Activated T-helper 17 cell treated with anti-CD3 and anti-CD28 coated beads, Interleukin-2, amount 50 U/mL, for 72 hours (primary cell): ENCODE results near the gene PTPRN2. TPM values are rescaled to one million over a fixed set of nuclear protein-coding genes. Genes with fewer than 3 reads are reported as not detected.
"Not testable (repeated sequence)": the region's sequence is repeated elsewhere in the genome, so short reads cannot be mapped to it uniquely, and the experiment has no call there.

Experiments
- ATAC-seq: fragments of 150-1000 bp; cut with Tn5 transposase; replicated peaks from 2 replicates; pipeline ENCODE4 v1.10.0; 2021; ENCODE audit warnings: mild to moderate bottlenecking, moderate library complexity
- H3K27ac Mint-ChIP-seq: one replicate; pipeline ENCODE4 v1.8.0; 2022; ENCODE audit warnings: mixed read lengths
- H3K27me3 Mint-ChIP-seq: one replicate; pipeline ENCODE4 v1.8.0; 2022; ENCODE audit warnings: mixed read lengths
- H3K36me3 Mint-ChIP-seq: one replicate; pipeline ENCODE4 v1.8.0; 2022; ENCODE audit warnings: low read depth, mild to moderate bottlenecking, mixed read lengths
- H3K4me1 Mint-ChIP-seq: one replicate; pipeline ENCODE4 v1.8.0; 2022; ENCODE audit warnings: mixed read lengths
- H3K4me3 Mint-ChIP-seq: one replicate; pipeline ENCODE4 v1.8.0; 2022; ENCODE audit warnings: mild to moderate bottlenecking, mixed read lengths
- H3K9me3 Mint-ChIP-seq: one replicate; pipeline ENCODE4 v1.8.0; 2022; ENCODE audit warnings: mixed read lengths
- total RNA-seq, 2 donors: library from RNA; stranded (reverse); gene quantifications; one replicate each; pipeline ENCODE4 v1.2.3, GENCODE V29; 2022

PTPRN2 gene
- total RNA-seq, 2 donors from 2014 or later: 0.48 to 1.4 TPM

GRCh38 chr7:157666530-157667040, 921.0 kb downstream of the PTPRN2 start:
- H3K27me3 Mint-ChIP-seq: peaks cover 3% of the 10 kb centered on the region
- no peak overlapping the region for H3K27ac Mint-ChIP-seq
- ATAC-seq: no peak
- H3K9me3 Mint-ChIP-seq: no peaks in the 10 kb centered on the region
- H3K4me3 Mint-ChIP-seq: no peak overlapping the region
- no peaks in the 10 kb centered on the region for H3K4me1 Mint-ChIP-seq
- no peaks in the 10 kb centered on the region for H3K36me3 Mint-ChIP-seq

- H3K27me3 Mint-ChIP-seq, H3K9me3 Mint-ChIP-seq, H3K4me1 Mint-ChIP-seq, H3K36me3 Mint-ChIP-seq, H3K27ac Mint-ChIP-seq, H3K4me3 Mint-ChIP-seq, ATAC-seq: not testable (repeated sequence)
Observed at GRCh38 chr7:157665634-157665988, 922.0 kb downstream of the PTPRN2 start.

GRCh38 chr7:157664871-157665633, 922.6 kb downstream of the PTPRN2 start:
- no peak for ATAC-seq
- H3K27me3 Mint-ChIP-seq: no peaks in the 10 kb centered on the region
- no peak overlapping the region for H3K4me3 Mint-ChIP-seq
- H3K4me1 Mint-ChIP-seq: peaks cover 4% of the 10 kb centered on the region
- H3K36me3 Mint-ChIP-seq: no peaks in the 10 kb centered on the region
- no peak overlapping the region for H3K27ac Mint-ChIP-seq
- H3K9me3 Mint-ChIP-seq: no peaks in the 10 kb centered on the region

GRCh38 chr7:157664034-157664433, 923.6 kb downstream of the PTPRN2 start:
- Mint-ChIP-seq H3K27ac (no peak overlapping the region), H3K27me3 (no peaks in the 10 kb centered on the region), H3K4me3 (no peak overlapping the region), H3K4me1 (peaks cover 7% of the 10 kb centered on the region), H3K9me3 (no peaks in the 10 kb centered on the region), H3K36me3 (no peaks in the 10 kb centered on the region)
- no peak for ATAC-seq

GRCh38 chr7:157662981-157663716, 924.5 kb downstream of the PTPRN2 start:
- no peak overlapping the region for H3K27ac Mint-ChIP-seq
- H3K4me1 Mint-ChIP-seq: peaks cover 7% of the 10 kb centered on the region
- H3K27me3 Mint-ChIP-seq: no peaks in the 10 kb centered on the region

GRCh38 chr7:157662110-157662791, 925.4 kb downstream of the PTPRN2 start:
- Mint-ChIP-seq H3K27me3 (no peaks in the 10 kb centered on the region), H3K4me3 (no peak overlapping the region), H3K9me3 (no peaks in the 10 kb centered on the region), H3K4me1 (peaks cover 7% of the 10 kb centered on the region), H3K36me3 (no peaks in the 10 kb centered on the region), H3K27ac (no peak overlapping the region)
- ATAC-seq: no peak

More at GRCh38 chr7:157662981-157663716, 924.5 kb downstream of the PTPRN2 start:
- H3K36me3 Mint-ChIP-seq: no peaks in the 10 kb centered on the region
- no peak for ATAC-seq
- H3K9me3 Mint-ChIP-seq: no peaks in the 10 kb centered on the region
- H3K4me3 Mint-ChIP-seq: no peak overlapping the region

- ATAC-seq: no peak
- peaks cover 7% of the 10 kb centered on the region for H3K4me1 Mint-ChIP-seq
- H3K27ac Mint-ChIP-seq: no peak overlapping the region
- no peaks in the 10 kb centered on the region for H3K9me3 Mint-ChIP-seq
- H3K36me3 Mint-ChIP-seq: no peaks in the 10 kb centered on the region
- no peak overlapping the region for H3K4me3 Mint-ChIP-seq
- H3K27me3 Mint-ChIP-seq: no peaks in the 10 kb centered on the region
Observed at GRCh38 chr7:157661611-157661975, 926.0 kb downstream of the PTPRN2 start.

GRCh38 chr7:157660971-157661610, 926.5 kb downstream of the PTPRN2 start:
- H3K27me3 Mint-ChIP-seq: no peaks in the 10 kb centered on the region
- no peaks in the 10 kb centered on the region for H3K9me3 Mint-ChIP-seq
- H3K4me3 Mint-ChIP-seq: no peak overlapping the region
- H3K27ac Mint-ChIP-seq: no peak overlapping the region
- no peaks in the 10 kb centered on the region for H3K36me3 Mint-ChIP-seq
- no peak for ATAC-seq
- peaks cover 7% of the 10 kb centered on the region for H3K4me1 Mint-ChIP-seq

- H3K4me1 Mint-ChIP-seq: peaks cover 7% of the 10 kb centered on the region
- no peak for ATAC-seq
- H3K36me3 Mint-ChIP-seq: no peaks in the 10 kb centered on the region
- H3K9me3 Mint-ChIP-seq: no peaks in the 10 kb centered on the region
- H3K27me3 Mint-ChIP-seq: no peaks in the 10 kb centered on the region
- no peak overlapping the region for H3K27ac Mint-ChIP-seq
- no peak overlapping the region for H3K4me3 Mint-ChIP-seq
Observed at GRCh38 chr7:157658851-157659412, 928.7 kb downstream of the PTPRN2 start.

GRCh38 chr7:157657741-157658740, 929.6 kb downstream of the PTPRN2 start:
- ATAC-seq: no peak
- no peaks in the 10 kb centered on the region for H3K9me3 Mint-ChIP-seq
- H3K36me3 Mint-ChIP-seq: no peaks in the 10 kb centered on the region
- H3K4me3 Mint-ChIP-seq: no peak overlapping the region
- no peaks in the 10 kb centered on the region for H3K27me3 Mint-ChIP-seq
- H3K4me1 Mint-ChIP-seq: peaks cover 7% of the 10 kb centered on the region
- H3K27ac Mint-ChIP-seq: no peak overlapping the region

- no peaks in the 10 kb centered on the region for H3K27me3 Mint-ChIP-seq
- no peak overlapping the region for H3K27ac Mint-ChIP-seq
- H3K36me3 Mint-ChIP-seq: no peaks in the 10 kb centered on the region
- H3K4me1 Mint-ChIP-seq: peaks cover 7% of the 10 kb centered on the region
- no peaks in the 10 kb centered on the region for H3K9me3 Mint-ChIP-seq
- no peak overlapping the region for H3K4me3 Mint-ChIP-seq
- ATAC-seq: no peak
Observed at GRCh38 chr7:157656195-157656769, 931.3 kb downstream of the PTPRN2 start.

GRCh38 chr7:157654350-157654749, 933.3 kb downstream of the PTPRN2 start:
- H3K9me3 Mint-ChIP-seq: no peaks in the 10 kb centered on the region
- no peak for ATAC-seq
- no peaks in the 10 kb centered on the region for H3K36me3 Mint-ChIP-seq
- no peak overlapping the region for H3K27ac Mint-ChIP-seq
- no peaks in the 10 kb centered on the region for H3K27me3 Mint-ChIP-seq
- H3K4me3 Mint-ChIP-seq: no peak overlapping the region
- H3K4me1 Mint-ChIP-seq: no peaks in the 10 kb centered on the region

- no peaks in the 10 kb centered on the region for H3K27me3 Mint-ChIP-seq
- H3K27ac Mint-ChIP-seq: no peak overlapping the region
- ATAC-seq: no peak
- H3K4me1 Mint-ChIP-seq: no peaks in the 10 kb centered on the region
- no peaks in the 10 kb centered on the region for H3K36me3 Mint-ChIP-seq
- no peak overlapping the region for H3K4me3 Mint-ChIP-seq
- no peaks in the 10 kb centered on the region for H3K9me3 Mint-ChIP-seq
Observed at GRCh38 chr7:157653827-157654207, 933.8 kb downstream of the PTPRN2 start.
